ENCODE data around the gene SRGAP3.

Gene SRGAP3

GRCh38 chr3:9028134-9028533, 221.3 kb downstream of the SRGAP3 start:
- no peak overlapping the region for H3K4me3 ChIP-seq (ENCODE audit: low read length)
- peaks cover 11% of the 10 kb centered on the region for H3K4me1 ChIP-seq (ENCODE audit: control insufficient read depth, insufficient read depth, low read length)
- H3K9ac ChIP-seq (ENCODE audit: low read length), result no peak overlapping the region
- no peaks in the 10 kb centered on the region for H3K36me3 ChIP-seq (ENCODE audit: control insufficient read depth, insufficient read depth, low read length)
- no peaks in the 10 kb centered on the region for H3K27me3 ChIP-seq (ENCODE audit: control insufficient read depth, insufficient read depth, low read length)
- peak overlapping the region; percentile 1 for H3K27ac ChIP-seq (ENCODE audit: low read depth, low read length)

- Histone ChIP-seq H3K4me1 (ENCODE audit: control insufficient read depth, insufficient read depth, low read length) (peaks cover 11% of the 10 kb centered on the region), H3K36me3 (ENCODE audit: control insufficient read depth, insufficient read depth, low read length) (no peaks in the 10 kb centered on the region), H3K9ac (ENCODE audit: low read length) (no peak overlapping the region), H3K27ac (ENCODE audit: low read depth, low read length) (no peak overlapping the region), H3K27me3 (ENCODE audit: control insufficient read depth, insufficient read depth, low read length) (no peaks in the 10 kb centered on the region), H3K4me3 (ENCODE audit: low read length) (no peak overlapping the region)
Measured at GRCh38 chr3:9026320-9027045, 223.0 kb downstream of the SRGAP3 start.

DNA sequence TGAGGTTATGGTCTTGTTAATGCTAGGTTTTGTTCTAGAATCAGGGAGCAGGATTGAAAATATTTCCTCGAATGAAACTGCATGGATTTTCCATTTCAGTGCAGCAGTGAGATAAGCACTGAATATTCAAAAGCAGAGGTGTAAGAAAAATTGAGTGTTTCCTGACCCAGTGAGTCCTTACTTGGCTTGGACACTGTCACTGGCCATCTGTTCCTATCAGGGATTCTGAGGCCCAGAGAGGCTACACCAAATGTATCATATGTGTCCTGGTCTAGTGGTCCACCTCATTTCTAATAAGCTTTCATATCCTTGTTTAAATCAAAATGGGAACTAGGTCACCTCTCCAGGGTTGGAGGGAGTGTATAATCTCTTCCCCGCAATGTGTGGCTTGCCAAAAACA, 225.1 kb downstream of the SRGAP3 start:
- peaks cover 11% of the 10 kb centered on the region for H3K4me1 ChIP-seq (ENCODE audit: control insufficient read depth, insufficient read depth, low read length)

GRCh38 chr3:9023226-9023590, 226.2 kb downstream of the SRGAP3 start:
- Histone ChIP-seq H3K27me3 (ENCODE audit: control insufficient read depth, insufficient read depth, low read length) (no peaks in the 10 kb centered on the region), H3K36me3 (ENCODE audit: control insufficient read depth, insufficient read depth, low read length) (no peaks in the 10 kb centered on the region), H3K4me1 (ENCODE audit: control insufficient read depth, insufficient read depth, low read length) (peaks cover 7% of the 10 kb centered on the region), H3K9ac (ENCODE audit: low read length) (no peak overlapping the region), H3K4me3 (ENCODE audit: low read length) (no peak overlapping the region), H3K27ac (ENCODE audit: low read depth, low read length) (no peak overlapping the region)

More for the DNA sequence above, 225.1 kb downstream of the SRGAP3 start:
- H3K4me3 ChIP-seq (ENCODE audit: low read length), result no peak overlapping the region
- H3K9ac ChIP-seq (ENCODE audit: low read length), result no peak overlapping the region
- no peaks in the 10 kb centered on the region for H3K36me3 ChIP-seq (ENCODE audit: control insufficient read depth, insufficient read depth, low read length)
- H3K27me3 ChIP-seq (ENCODE audit: control insufficient read depth, insufficient read depth, low read length), result no peaks in the 10 kb centered on the region
- no peak overlapping the region for H3K27ac ChIP-seq (ENCODE audit: low read depth, low read length)

DNA sequence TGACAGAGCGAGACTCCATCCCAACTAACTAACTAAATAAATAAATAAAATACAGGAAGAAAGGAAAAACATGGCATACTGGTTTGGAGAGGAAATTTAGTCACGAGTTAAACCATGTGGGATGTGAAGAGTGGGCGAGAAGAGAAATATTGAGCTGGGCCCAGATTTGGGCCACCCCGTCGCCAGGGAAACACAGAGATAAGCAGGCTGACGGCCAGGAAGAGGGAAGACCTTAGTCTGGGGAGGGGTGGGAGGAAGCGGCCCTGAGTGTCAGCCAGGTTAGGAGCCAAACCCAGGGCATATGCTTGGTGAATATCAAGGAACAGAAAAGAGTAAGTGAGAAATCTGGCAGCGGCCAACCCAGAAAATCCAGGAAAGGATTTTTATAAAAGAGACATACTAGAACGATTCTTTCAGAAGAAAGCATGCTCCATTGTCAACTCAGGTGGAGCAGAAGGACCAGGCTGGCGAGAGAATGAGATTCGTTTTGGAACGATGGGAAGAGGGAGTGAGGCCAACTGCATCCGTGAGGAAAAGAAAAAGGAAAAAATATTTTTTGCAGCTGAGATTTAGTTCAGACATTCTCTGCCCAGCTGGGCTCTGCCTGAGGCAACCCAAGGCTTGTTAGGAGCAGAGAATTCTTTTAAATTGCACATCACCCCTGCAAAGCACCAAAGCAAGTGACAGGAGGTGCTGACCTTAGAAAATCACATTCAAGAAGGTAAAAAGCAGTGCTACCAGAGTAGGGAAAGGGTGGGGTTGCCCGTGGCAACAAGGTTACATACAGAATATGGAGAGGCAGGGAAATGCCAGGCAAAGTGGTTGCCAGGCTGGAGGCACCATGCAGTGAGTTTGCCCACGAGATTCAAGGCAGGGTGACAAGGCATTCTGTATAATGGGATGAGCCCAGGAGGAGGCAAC, 226.9 kb downstream of the SRGAP3 start:
- Histone ChIP-seq H3K4me3 (ENCODE audit: low read length) (no peak overlapping the region), H3K4me1 (ENCODE audit: control insufficient read depth, insufficient read depth, low read length) (peaks cover 2% of the 10 kb centered on the region), H3K36me3 (ENCODE audit: control insufficient read depth, insufficient read depth, low read length) (no peaks in the 10 kb centered on the region), H3K27ac (ENCODE audit: low read depth, low read length) (no peak overlapping the region), H3K9ac (ENCODE audit: low read length) (no peak overlapping the region), H3K27me3 (ENCODE audit: control insufficient read depth, insufficient read depth, low read length) (no peaks in the 10 kb centered on the region)

DNA sequence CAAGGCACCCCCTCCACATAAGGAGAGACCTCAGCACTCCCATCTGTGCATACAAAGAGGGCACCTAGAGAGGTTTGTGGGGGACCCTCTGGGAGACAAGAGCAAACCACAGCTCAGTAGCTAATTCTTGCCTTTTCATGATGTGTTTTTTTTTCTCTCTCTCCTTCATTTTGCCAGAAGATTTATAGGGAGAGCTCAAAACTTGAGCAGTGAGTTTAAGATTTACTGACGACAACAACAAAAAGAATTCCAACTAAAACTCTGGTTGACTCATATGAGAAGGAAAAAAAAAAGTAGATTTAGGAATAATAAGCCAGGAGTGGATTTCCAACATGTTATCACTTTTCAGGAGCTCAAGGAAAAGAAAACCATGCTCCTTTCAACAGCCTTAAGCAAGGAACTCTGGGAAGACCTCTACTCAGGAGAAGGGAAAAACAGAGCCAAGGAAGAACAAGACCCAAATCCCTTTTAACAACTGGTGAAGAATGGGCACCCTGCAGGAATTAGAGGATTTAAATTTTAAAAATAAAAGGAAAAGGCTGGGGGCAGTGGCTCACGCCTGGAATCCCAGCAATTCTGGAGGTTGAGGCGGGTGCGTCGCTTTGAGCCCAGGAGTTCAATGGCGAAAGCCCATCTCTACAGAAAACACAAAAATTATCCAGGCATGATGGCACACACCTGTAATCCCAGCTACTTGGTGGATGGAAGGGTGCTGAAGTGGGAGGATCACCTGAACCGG, 228.0 kb downstream of the SRGAP3 start:
- H3K9ac ChIP-seq (ENCODE audit: low read length), result no peak overlapping the region
- H3K27ac ChIP-seq (ENCODE audit: low read depth, low read length), result no peak overlapping the region
- no peaks in the 10 kb centered on the region for H3K4me1 ChIP-seq (ENCODE audit: control insufficient read depth, insufficient read depth, low read length)
- H3K4me3 ChIP-seq (ENCODE audit: low read length), result no peak overlapping the region
- no peaks in the 10 kb centered on the region for H3K27me3 ChIP-seq (ENCODE audit: control insufficient read depth, insufficient read depth, low read length)
- no peaks in the 10 kb centered on the region for H3K36me3 ChIP-seq (ENCODE audit: control insufficient read depth, insufficient read depth, low read length)

- Histone ChIP-seq H3K4me1 (ENCODE audit: control insufficient read depth, insufficient read depth, low read length) (no peaks in the 10 kb centered on the region), H3K36me3 (ENCODE audit: control insufficient read depth, insufficient read depth, low read length) (no peaks in the 10 kb centered on the region), H3K9ac (ENCODE audit: low read length) (no peak overlapping the region), H3K27me3 (ENCODE audit: control insufficient read depth, insufficient read depth, low read length) (no peaks in the 10 kb centered on the region), H3K27ac (ENCODE audit: low read depth, low read length) (no peak overlapping the region), H3K4me3 (ENCODE audit: low read length) (no peak overlapping the region)
Measured at GRCh38 chr3:9020426-9020825, 229.0 kb downstream of the SRGAP3 start.

DNA sequence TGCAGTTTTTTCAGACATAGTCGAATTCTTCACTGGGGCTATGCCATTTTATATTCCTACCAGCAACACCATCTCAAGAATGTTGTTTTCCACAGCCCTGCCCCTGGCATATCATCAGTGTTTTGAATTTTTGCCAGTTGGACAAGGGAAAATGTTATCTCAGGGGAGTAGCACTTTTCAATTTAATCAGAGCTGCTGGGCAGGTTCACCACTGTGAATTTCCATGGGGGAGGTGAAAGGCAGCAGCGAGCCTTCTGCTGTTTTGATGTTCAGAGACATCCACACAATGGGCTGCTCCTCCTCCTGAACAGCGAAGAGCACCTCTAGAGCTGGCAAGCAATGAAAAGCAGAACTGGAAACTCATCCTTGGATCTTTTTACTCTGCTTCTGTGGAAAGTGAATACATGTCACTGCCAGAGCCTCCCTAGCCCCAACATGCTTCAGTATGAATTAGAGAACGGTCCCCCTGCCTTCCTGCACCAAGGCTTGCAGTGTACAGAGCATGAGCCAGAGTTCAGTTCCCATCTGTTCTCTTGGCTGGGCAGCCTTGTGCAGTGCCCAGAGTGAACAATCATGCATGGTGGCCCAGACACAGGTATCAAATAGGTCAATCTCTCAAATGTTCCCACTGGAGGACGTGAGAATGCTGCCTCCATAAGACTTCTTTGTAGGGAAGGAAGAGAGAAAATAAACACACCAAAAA, 230.0 kb downstream of the SRGAP3 start:
- no peak overlapping the region for H3K27ac ChIP-seq (ENCODE audit: low read depth, low read length)
- H3K9ac ChIP-seq (ENCODE audit: low read length), result no peak overlapping the region

GRCh38 chr3:9015250-9015649, 234.2 kb downstream of the SRGAP3 start:
- H3K27me3 ChIP-seq (ENCODE audit: control insufficient read depth, insufficient read depth, low read length), result no peaks in the 10 kb centered on the region

More for the DNA sequence above, 230.0 kb downstream of the SRGAP3 start:
- no peak overlapping the region for H3K4me3 ChIP-seq (ENCODE audit: low read length)
- no peaks in the 10 kb centered on the region for H3K27me3 ChIP-seq (ENCODE audit: control insufficient read depth, insufficient read depth, low read length)
- H3K4me1 ChIP-seq (ENCODE audit: control insufficient read depth, insufficient read depth, low read length), result no peaks in the 10 kb centered on the region
- no peaks in the 10 kb centered on the region for H3K36me3 ChIP-seq (ENCODE audit: control insufficient read depth, insufficient read depth, low read length)

DNA sequence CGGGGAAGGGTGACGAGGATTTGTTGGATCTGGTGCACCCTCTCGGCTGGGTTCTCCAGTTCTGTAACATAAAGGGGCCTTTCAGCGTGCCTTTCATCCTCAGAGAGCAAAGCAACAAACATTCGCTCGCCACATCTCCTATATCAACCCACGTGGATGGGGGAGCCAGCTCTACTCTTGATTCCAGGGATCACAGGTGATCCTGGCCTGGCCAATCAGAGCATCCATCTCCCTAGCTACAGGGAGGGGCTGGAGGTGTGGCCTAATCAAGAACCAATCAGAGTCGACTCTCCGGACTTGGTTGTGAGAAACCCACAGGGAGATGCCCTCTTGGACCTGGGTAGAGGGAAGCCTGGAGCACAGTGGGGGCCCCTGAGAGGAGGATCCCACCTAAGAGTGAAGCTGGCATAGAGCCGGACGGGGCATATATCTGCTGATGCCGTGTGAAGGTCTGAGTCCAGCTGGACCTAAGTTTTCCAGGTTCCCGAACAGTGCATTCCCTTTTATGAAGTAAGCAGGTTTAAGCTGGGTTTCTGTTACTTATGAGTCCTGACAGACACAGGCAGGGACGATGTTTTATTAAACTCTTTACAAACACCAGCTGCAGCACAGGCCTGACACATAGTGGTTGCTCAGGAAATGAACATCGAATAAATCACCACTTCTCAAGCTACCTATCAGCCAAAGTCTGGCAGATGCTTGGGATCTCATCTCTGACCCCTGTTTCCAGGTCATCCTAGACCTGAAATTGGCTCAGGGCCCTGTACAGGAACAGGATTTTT, 235.5 kb downstream of the SRGAP3 start:
- no peak overlapping the region for H3K9ac ChIP-seq (ENCODE audit: low read length)
- no peaks in the 10 kb centered on the region for H3K36me3 ChIP-seq (ENCODE audit: control insufficient read depth, insufficient read depth, low read length)
- no peak overlapping the region for H3K4me3 ChIP-seq (ENCODE audit: low read length)
- H3K4me1 ChIP-seq (ENCODE audit: control insufficient read depth, insufficient read depth, low read length), result no peaks in the 10 kb centered on the region
- no peaks in the 10 kb centered on the region for H3K27me3 ChIP-seq (ENCODE audit: control insufficient read depth, insufficient read depth, low read length)
- H3K27ac ChIP-seq (ENCODE audit: low read depth, low read length), result peak overlapping the region; percentile 6

More at GRCh38 chr3:9015250-9015649, 234.2 kb downstream of the SRGAP3 start:
- Histone ChIP-seq H3K36me3 (ENCODE audit: control insufficient read depth, insufficient read depth, low read length) (no peaks in the 10 kb centered on the region), H3K4me3 (ENCODE audit: low read length) (no peak overlapping the region), H3K4me1 (ENCODE audit: control insufficient read depth, insufficient read depth, low read length) (no peaks in the 10 kb centered on the region), H3K9ac (ENCODE audit: low read length) (no peak overlapping the region), H3K27ac (ENCODE audit: low read depth, low read length) (no peak overlapping the region)

- H3K36me3 ChIP-seq (ENCODE audit: control insufficient read depth, insufficient read depth, low read length), result no peaks in the 10 kb centered on the region
Measured at GRCh38 chr3:9012521-9012920, 236.9 kb downstream of the SRGAP3 start.

More at GRCh38 chr3:9012521-9012920, 236.9 kb downstream of the SRGAP3 start:
- no peaks in the 10 kb centered on the region for H3K27me3 ChIP-seq (ENCODE audit: control insufficient read depth, insufficient read depth, low read length)
- no peak overlapping the region for H3K4me3 ChIP-seq (ENCODE audit: low read length)
- H3K27ac ChIP-seq (ENCODE audit: low read depth, low read length), result no peak overlapping the region
- no peak overlapping the region for H3K9ac ChIP-seq (ENCODE audit: low read length)
- H3K4me1 ChIP-seq (ENCODE audit: control insufficient read depth, insufficient read depth, low read length), result no peaks in the 10 kb centered on the region
